MV-4-11 (cell line): ENCODE measurements around the gene FGFRL1.

Experiments
- DNase-seq: peaks from one replicate; lab custom pipeline; 2025; lab: John Stamatoyannopoulos, UW

FGFRL1 gene

GRCh38 chr4:1011022-1011665 is at the start of gene FGFRL1:
Gene FGFRL1, plus strand, starts transcription at chr4:1011626. Its CDS starts 860 bp downstream, at chr4:1012486.
- DNase-seq, result peak; percentile 69

GRCh38 chr4:962231-963208 is 48.9 kb upstream of the FGFRL1 start:
- DNase-seq, result no peak

GRCh38 chr4:963276-964225 is 47.9 kb upstream of the FGFRL1 start:
- DNase-seq, result no peak

- no peak for DNase-seq
These were observed 46.9 kb upstream of the FGFRL1 start for GRCh38 chr4:964346-965025.

- no peak for DNase-seq
These were observed 46.2 kb upstream of the FGFRL1 start for GRCh38 chr4:965048-965765.

GRCh38 chr4:965766-966134 is 45.7 kb upstream of the FGFRL1 start:
- DNase-seq, result no peak

GRCh38 chr4:966266-967112 is 44.9 kb upstream of the FGFRL1 start:
- no peak for DNase-seq

GRCh38 chr4:967113-968104 is 44.0 kb upstream of the FGFRL1 start:
- DNase-seq, result no peak

- DNase-seq, result no peak
These were observed 43.2 kb upstream of the FGFRL1 start for GRCh38 chr4:968221-968620.

GRCh38 chr4:968621-969394 is 42.6 kb upstream of the FGFRL1 start:
- DNase-seq, result no peak

- no peak for DNase-seq
These were observed 41.2 kb upstream of the FGFRL1 start for GRCh38 chr4:970046-970745.

GRCh38 chr4:970854-971520 is 40.4 kb upstream of the FGFRL1 start:
- no peak for DNase-seq

GRCh38 chr4:971666-972500 is 39.5 kb upstream of the FGFRL1 start:
- no peak for DNase-seq

GRCh38 chr4:972651-973424 is 38.6 kb upstream of the FGFRL1 start:
- no peak for DNase-seq
